Gastroesophageal sphincter (tissue), 3 donors: ENCODE data around the gene IDH2.

Experiments
- CTCF ChIP-seq, 4 experiments: fragments of 200-600 bp in 2 of 4; fragments of 450-650 bp in 2 of 4; sonication (generic) in 1 of 4; IDR thresholded peaks; one replicate each; pipeline ENCODE4 v1.5.1; 2017 to 2019; ENCODE audit warnings: antibody characterized with exemption in 4 of 4, mild to moderate bottlenecking in 2 of 4, moderate library complexity in 2 of 4
- POLR2A ChIP-seq, 2 donors: fragments of 450-650 bp; IDR thresholded peaks; one replicate each; pipeline ENCODE4 v1.6.1; 2017; ENCODE audit warnings: antibody characterized with exemption in 2 of 2, mild to moderate bottlenecking in 2 of 2, moderate library complexity in 1 of 2
- POLR2AphosphoS5 ChIP-seq: sonication (generic); formaldehyde crosslinking; IDR thresholded peaks from one replicate; pipeline ENCODE4 v1.6.1; 2017; ENCODE audit warnings: antibody characterized with exemption

GRCh38 chr15:90101969-90102890 is at the start of gene IDH2:
- TF ChIP-seq CTCF (IDR thresholded peaks at IDR 0.05) (peak in 1 of 4 experiments; percentile 14), POLR2A (IDR thresholded peaks at IDR 0.05) (peak; percentile 93 to 97), POLR2AphosphoS5 (peak; percentile 70)
